HepG2 (cell line): Measurements from ENCODE around the gene POMGNT2. TPM values are rescaled to one million over a fixed set of nuclear protein-coding genes. Genes with fewer than 3 reads are reported as not detected.

Source experiments
- ATAC-seq: fragments of 200-7000 bp; cut with Tn5 transposase; 3 replicates; pipeline ENCODE4 v1.9.1; 2020; ENCODE audit warnings: mild to moderate bottlenecking, moderate library complexity
- BruUV-seq: library from RNA; stranded (reverse); fragments of 400-500 nt; replicated peaks from 2 replicates; lab custom pipeline; 2021; lab: Mats Ljungman, UMichigan
- CTCF ChIA-PET: fragments of 300-600 bp; formaldehyde crosslinking; extraction: SDS; loops from one replicate; lab custom pipeline; 2021; ENCODE audit warnings: low total read pairs, inconsistent platforms, low intra/inter-chr PET ratio; lab: Yijun Ruan, JAX
- POLR2A ChIA-PET: fragments of 350-600 bp; sonication (Branson Sonifier 250); formaldehyde crosslinking; loops from one replicate; lab custom pipeline; 2020; ENCODE audit warnings: antibody characterized with exemption, inconsistent platforms; lab: Yijun Ruan, JAX
- DNase-seq: peaks from one replicate; pipeline ENCODE4 v3.0.0-alpha.2; 2015; ENCODE audit warnings: low spot score
- FAIRE-seq: peaks from 3 replicates; lab custom pipeline; 2011; peaks lifted over from hg19 to GRCh38; lab: Jason Lieb, UNC
- H2AFZ ChIP-seq: one replicate; pipeline ENCODE4 v1.6.1; 2011; ENCODE audit warnings: low read length, inconsistent platforms
- H3K27ac ChIP-seq: fragments of 300-600 bp; 3 replicates; pipeline ENCODE4 v1.8.0; 2011; ENCODE audit warnings: mixed run types, mild to moderate bottlenecking, mixed read lengths, low read length, inconsistent platforms; ENCODE audit not compliant: insufficient read depth; ENCODE audit errors: extremely low read length
- H3K27me3 ChIP-seq, 2 experiments: fragments of 200-600 bp in 1 of 2; 2 replicates in 1 of 2; 3 replicates in 1 of 2; pipeline versions ENCODE4 v1.6.0 to v1.8.0; 2011; ENCODE audit warnings: low read length in 2 of 2, mild to moderate bottlenecking in 2 of 2, moderate library complexity in 2 of 2, inconsistent platforms in 1 of 2; ENCODE audit not compliant: insufficient read depth in 2 of 2, control insufficient read depth in 1 of 2
- H3K36me3 ChIP-seq, 2 experiments: fragments of 200-600 bp in 1 of 2; replicated peaks in 1 of 2; 2 replicates in 1 of 2; 3 replicates in 1 of 2; pipeline versions ENCODE4 v1.5.1 to v1.8.0; 2011; ENCODE audit warnings: low read length in 2 of 2, inconsistent platforms in 1 of 2; ENCODE audit not compliant: insufficient read depth in 2 of 2, control insufficient read depth in 1 of 2
- H3K4me1 ChIP-seq: 2 replicates; pipeline ENCODE4 v1.5.1; 2012; ENCODE audit warnings: low read length, inconsistent platforms; ENCODE audit not compliant: insufficient read depth
- H3K4me2 ChIP-seq: 2 replicates; pipeline ENCODE4 v1.6.0; 2011; ENCODE audit warnings: low read depth, low read length, inconsistent platforms
- H3K4me3 ChIP-seq, 3 experiments: fragments of 200-600 bp in 1 of 3; sonication (generic), shearing (Covaris generic) in 1 of 3; replicated peaks in 1 of 3; 2 replicates each; pipeline ENCODE4 v1.5.1; 2011 to 2016; ENCODE audit warnings: low read length in 3 of 3, inconsistent platforms in 2 of 3, low read depth in 2 of 3, mild to moderate bottlenecking in 2 of 3, control low read depth in 1 of 3, mixed read lengths in 1 of 3; ENCODE audit not compliant: insufficient read depth in 1 of 3
- H3K79me2 ChIP-seq: one replicate; pipeline ENCODE4 v1.6.1; 2011; ENCODE audit warnings: low read length, inconsistent platforms; ENCODE audit not compliant: insufficient read depth
- H3K9ac ChIP-seq: 2 replicates; pipeline ENCODE4 v1.6.0; 2011; ENCODE audit warnings: mild to moderate bottlenecking, low read depth, low read length, inconsistent platforms; ENCODE audit not compliant: insufficient read depth
- H3K9me3 ChIP-seq: 2 replicates; pipeline ENCODE4 v1.5.1; 2012; ENCODE audit warnings: mild to moderate bottlenecking, low read length
- H4K20me1 ChIP-seq: 2 replicates; pipeline ENCODE4 v1.6.0; 2011; ENCODE audit warnings: inconsistent platforms, mild to moderate bottlenecking, low read length, moderate library complexity; ENCODE audit not compliant: insufficient read depth
- AHR ChIP-seq: IDR thresholded peaks from 2 replicates; pipeline ENCODE4 v1.6.1; 2018; ENCODE audit warnings: missing genetic modification reagents, missing compliant biosample characterization
- ARNT ChIP-seq: fragments of 450-650 bp; IDR thresholded peaks from 2 replicates; pipeline ENCODE4 v1.6.1; 2017
- CBX2 ChIP-seq, 2 experiments: fragments of 200-600 bp in 1 of 2; sonication (generic); formaldehyde crosslinking in 1 of 2; IDR thresholded peaks; 2 replicates each; pipeline versions ENCODE4 v1.7.0 to v1.8.1; 2018 to 2022; ENCODE audit warnings: low read depth in 2 of 2, low read length in 1 of 2, mild to moderate bottlenecking in 1 of 2, missing genetic modification reagents in 1 of 2
- HMG20A ChIP-seq: IDR thresholded peaks from 2 replicates; pipeline ENCODE4 v1.6.1; 2016; ENCODE audit warnings: borderline replicate concordance
- HNRNPUL1 ChIP-seq: fragments of 200-400 bp; formaldehyde crosslinking; IDR thresholded peaks from 2 replicates; pipeline ENCODE4 v1.6.1; 2017; ENCODE audit warnings: low read depth, mild to moderate bottlenecking, low read length, moderate library complexity
- KMT2A ChIP-seq: sonication (generic); formaldehyde crosslinking; IDR thresholded peaks from 2 replicates; pipeline ENCODE4 v1.4.0; 2020; ENCODE audit warnings: missing genetic modification reagents
- PHF20 ChIP-seq: sonication (generic); formaldehyde crosslinking; IDR thresholded peaks from 2 replicates; pipeline ENCODE4 v1.5.0; 2020; ENCODE audit warnings: mild to moderate bottlenecking, missing genetic modification reagents
- SNAPC5 ChIP-seq: sonication (generic); formaldehyde crosslinking; IDR thresholded peaks from 2 replicates; pipeline ENCODE4 v1.8.1; 2023; ENCODE audit warnings: mild to moderate bottlenecking, missing genetic modification reagents, borderline replicate concordance
- STAG1 ChIP-seq: sonication (generic); formaldehyde crosslinking; IDR thresholded peaks from 2 replicates; pipeline ENCODE4 v1.4.0; 2020; ENCODE audit warnings: missing genetic modification reagents
- TGIF2 ChIP-seq: IDR thresholded peaks from 2 replicates; pipeline ENCODE4 v1.6.1; 2016; ENCODE audit warnings: control low read depth, missing compliant biosample characterization
- YEATS2 ChIP-seq: sonication (generic); formaldehyde crosslinking; IDR thresholded peaks from 2 replicates; pipeline ENCODE4 v1.4.0; 2020; ENCODE audit warnings: missing genetic modification reagents, borderline replicate concordance
- ZBTB44 ChIP-seq: sonication (generic); formaldehyde crosslinking; IDR thresholded peaks from 2 replicates; pipeline ENCODE4 v1.4.0; 2020; ENCODE audit warnings: missing genetic modification reagents
- ZNF557 ChIP-seq: sonication (generic); formaldehyde crosslinking; IDR thresholded peaks from 2 replicates; pipeline ENCODE4 v1.4.0; 2020; ENCODE audit warnings: missing genetic modification reagents
- ZNF589 ChIP-seq: sonication (generic); formaldehyde crosslinking; conservative IDR thresholded peaks from 2 replicates; pipeline ENCODE4 v1.8.0; 2022; ENCODE audit warnings: mild to moderate bottlenecking, moderate library complexity, missing genetic modification reagents
- ZNF782 ChIP-seq: sonication (generic); formaldehyde crosslinking; IDR thresholded peaks from 2 replicates; pipeline ENCODE4 v1.4.0; 2020; ENCODE audit warnings: missing genetic modification reagents, mild to moderate bottlenecking, borderline replicate concordance
- ZNF841 ChIP-seq: sonication (generic); formaldehyde crosslinking; IDR thresholded peaks from 2 replicates; pipeline ENCODE4 v1.8.1; 2023; ENCODE audit warnings: missing genetic modification reagents, borderline replicate concordance
- ZNF850 ChIP-seq: sonication (generic); formaldehyde crosslinking; conservative IDR thresholded peaks from 2 replicates; pipeline ENCODE4 v1.9.0; 2021; ENCODE audit warnings: mild to moderate bottlenecking, missing genetic modification reagents
- WGBS: methylation state at CpG from one replicate; pipeline ENCODE4 v1.1.6; 2017; ENCODE audit warnings: low lambda C conversion rate; 5-methylcytosine and 5-hydroxymethylcytosine counted together
- in situ Hi-C: cut with HindIII; loops from 2 replicates; pipeline ENCODE4 v1.10.0; 2017; ENCODE audit warnings: low pct_unique_long_range_greater_than_20kb; ENCODE audit not compliant: extremely low pct_ligation_motif_present
- intact Hi-C: fragments of 100-400 bp; cut with micrococcal nuclease; formaldehyde crosslinking; loops from one replicate; pipeline ENCODE4 v1.10.0; 2022; ENCODE audit not compliant: unreplicated experiment
- polyA plus RNA-seq, 8 experiments: library from polyadenylated mRNA; depleted of rRNA in 3 of 8; stranded (reverse) in 7 of 8; unstranded in 1 of 8; fragments of >200 nt; fragmentation: Illumina TruSeq in 4 of 8; extraction: Trizol in 4 of 8; gene quantifications; 2 replicates each; pipeline versions ENCODE4 v1.2.1 to v1.2.3, GENCODE V29; 2011 to 2016; ENCODE audit warnings: low read depth in 4 of 8, missing spikeins in 1 of 8, mixed read lengths in 1 of 8; ENCODE audit not compliant: insufficient read depth in 1 of 8
- total RNA-seq, 5 experiments: library from RNA; depleted of rRNA; stranded (reverse); fragments of >200 nt; fragmentation: Illumina TruSeq; extraction: Trizol; gene quantifications; 2 replicates each; pipeline ENCODE4 v1.2.3, GENCODE V29; 2016; ENCODE audit warnings: low read depth in 1 of 5
- TF ChIP-seq, protein P1 (sequence below): sonication (generic); formaldehyde crosslinking; IDR thresholded peaks from 2 replicates; pipeline ENCODE4 v1.8.1; 2023; ENCODE audit warnings: mild to moderate bottlenecking, missing genetic modification reagents

Gene POMGNT2
- total and polyA plus RNA-seq, 2 of the 13 experiments (the other 11 are each of a cell fraction or from before 2014, with no cell fraction given) = 10.5 to 12.4 TPM

- Histone ChIP-seq H3K4me2 (no peak overlapping the region), H3K4me3 (no peak overlapping the region), H3K36me3 (no peaks in the 10 kb centered on the region), H3K79me2 (no peaks in the 10 kb centered on the region), H3K27ac (no peak overlapping the region), H2AFZ (no peak overlapping the region), H3K4me1 (no peaks in the 10 kb centered on the region), H3K27me3 (peaks cover 2 to 6% of the 10 kb centered on the region in 2 experiments; a peak in 3 of 5 replicates), H4K20me1 (no peaks in the 10 kb centered on the region; the same call in 1 of the 2 replicates), H3K9ac (no peak overlapping the region), H3K9me3 (no peaks in the 10 kb centered on the region)
- FAIRE-seq (no peak), DNase-seq (no peak), ATAC-seq (no peak)
- ChIA-PET POLR2A (no interaction called here), CTCF (no interaction called here)
- intact Hi-C loops = no loop called here
- TF ChIP-seq ZNF557 (CRISPR knock-in tag) = no peak
- no peak for TF ChIP-seq CBX2 (IDR thresholded peaks at IDR 0.05; ENCODE audit: low read depth, low read length)
- no peak for TF ChIP-seq CBX2 (CRISPR knock-in tag; IDR thresholded peaks at IDR 0.05; ENCODE audit: low read depth)
- TF ChIP-seq ARNT = no peak
- no peak for TF ChIP-seq SNAPC5 (CRISPR knock-in tag)
- no peak for TF ChIP-seq ZNF782
- TF ChIP-seq TGIF2 (CRISPR knock-in tag) = no peak
- TF ChIP-seq ZNF841 (CRISPR knock-in tag) = no peak
- no peak for TF ChIP-seq YEATS2
- TF ChIP-seq ZNF589 (CRISPR knock-in tag) = no peak
- no peak for TF ChIP-seq ZBTB44 (CRISPR knock-in tag)
- no peak for TF ChIP-seq HNRNPUL1
- TF ChIP-seq STAG1 (CRISPR knock-in tag) = no peak
- TF ChIP-seq AHR (CRISPR knock-in tag) = no peak
- TF ChIP-seq PHF20 = no peak
- no peak for TF ChIP-seq ZNF850 (CRISPR knock-in tag)
- TF ChIP-seq KMT2A (CRISPR knock-in tag) = no peak
- TF ChIP-seq, protein P1, sequence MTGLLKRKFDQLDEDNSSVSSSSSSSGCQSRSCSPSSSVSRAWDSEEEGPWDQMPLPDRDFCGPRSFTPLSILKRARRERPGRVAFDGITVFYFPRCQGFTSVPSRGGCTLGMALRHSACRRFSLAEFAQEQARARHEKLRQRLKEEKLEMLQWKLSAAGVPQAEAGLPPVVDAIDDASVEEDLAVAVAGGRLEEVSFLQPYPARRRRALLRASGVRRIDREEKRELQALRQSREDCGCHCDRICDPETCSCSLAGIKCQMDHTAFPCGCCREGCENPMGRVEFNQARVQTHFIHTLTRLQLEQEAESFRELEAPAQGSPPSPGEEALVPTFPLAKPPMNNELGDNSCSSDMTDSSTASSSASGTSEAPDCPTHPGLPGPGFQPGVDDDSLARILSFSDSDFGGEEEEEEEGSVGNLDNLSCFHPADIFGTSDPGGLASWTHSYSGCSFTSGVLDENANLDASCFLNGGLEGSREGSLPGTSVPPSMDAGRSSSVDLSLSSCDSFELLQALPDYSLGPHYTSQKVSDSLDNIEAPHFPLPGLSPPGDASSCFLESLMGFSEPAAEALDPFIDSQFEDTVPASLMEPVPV (CRISPR knock-in tag) = no peak
- no peak for TF ChIP-seq HMG20A (CRISPR knock-in tag)
- WGBS = 2% methylated on average over 7 of the region's 7 CpGs
- in situ Hi-C loops = no loop called here
- BruUV-seq = no TSS peak
These were observed 67.9 kb downstream of the POMGNT2 start for GRCh38 chr3:43038010-43038409.
